Measurements from ENCODE around the gene CRTC2.

CRTC2 gene

GRCh38 chr1:153973071-153973470, 14.7 kb upstream of the CRTC2 start:
- no peak for DNase-seq (ENCODE audit: low read depth in 2 of 2)

- DNase-seq (ENCODE audit: low read depth in 2 of 2), result no peak
Measured at GRCh38 chr1:153970346-153970745, 11.9 kb upstream of the CRTC2 start.

GRCh38 chr1:153968972-153969371, 10.6 kb upstream of the CRTC2 start:
- DNase-seq (ENCODE audit: low read depth in 2 of 2), result no peak

- no peak for DNase-seq (ENCODE audit: low read depth in 2 of 2)
Measured at GRCh38 chr1:153968408-153968807, 10.0 kb upstream of the CRTC2 start.

GRCh38 chr1:153968000-153968363, 9.6 kb upstream of the CRTC2 start:
- no peak for DNase-seq (ENCODE audit: low read depth in 2 of 2)

- DNase-seq (ENCODE audit: low read depth in 2 of 2), result peak; percentile 63 to 65
Measured at GRCh38 chr1:153967107-153967999, 8.9 kb upstream of the CRTC2 start, which contains the start of gene CREB3L4. TSS of gene CREB3L4 (plus strand) at chr1:153967902. CDS start at chr1:153968526, 624 bp downstream.

GRCh38 chr1:153963850-153964331, 5.5 kb upstream of the CRTC2 start:
- DNase-seq (ENCODE audit: low read depth in 2 of 2), result no peak

- peak; percentile 87 to 88 for DNase-seq (ENCODE audit: low read depth in 2 of 2)
Measured at GRCh38 chr1:153963030-153963849, 4.8 kb upstream of the CRTC2 start, which contains the start of gene SLC39A1. TSS of gene SLC39A1 (minus strand) at chr1:153963537. CDS start at chr1:153962715, 822 bp downstream.

- DNase-seq (ENCODE audit: low read depth in 2 of 2), result no peak
Measured at GRCh38 chr1:153962088-153963029, 3.9 kb upstream of the CRTC2 start.

GRCh38 chr1:153961421-153961820, 3.0 kb upstream of the CRTC2 start:
- no peak for DNase-seq (ENCODE audit: low read depth in 2 of 2)

GRCh38 chr1:153960206-153960605, 1.8 kb upstream of the CRTC2 start:
- no peak for DNase-seq (ENCODE audit: low read depth in 2 of 2)

GRCh38 chr1:153959454-153959853, 1.0 kb upstream of the CRTC2 start:
- no peak for DNase-seq (ENCODE audit: low read depth in 2 of 2)

GRCh38 chr1:153958961-153959260, 499 bp upstream of the CRTC2 start:
- no peak for DNase-seq (ENCODE audit: low read depth in 2 of 2)

- no peak for DNase-seq (ENCODE audit: low read depth in 2 of 2)
Measured at GRCh38 chr1:153957744-153958110, 685 bp downstream of the CRTC2 start.

GRCh38 chr1:153956997-153957715, 1.3 kb downstream of the CRTC2 start:
- DNase-seq (ENCODE audit: low read depth in 2 of 2), result no peak

- no peak for DNase-seq (ENCODE audit: low read depth in 2 of 2)
Measured at GRCh38 chr1:153954826-153955225, 3.6 kb downstream of the CRTC2 start.

GRCh38 chr1:153953859-153954365, 4.5 kb downstream of the CRTC2 start:
- DNase-seq (ENCODE audit: low read depth in 2 of 2), result no peak

- DNase-seq (ENCODE audit: low read depth in 2 of 2), result no peak
Measured at GRCh38 chr1:153951801-153952200, 6.6 kb downstream of the CRTC2 start.

- no peak for DNase-seq (ENCODE audit: low read depth in 2 of 2)
Measured at GRCh38 chr1:153951183-153951582, 7.2 kb downstream of the CRTC2 start.

- peak; percentile 56 to 58 for DNase-seq (ENCODE audit: low read depth in 2 of 2)
Measured at GRCh38 chr1:153946622-153947241, 11.7 kb downstream of the CRTC2 start, which contains the start of gene DENND4B. TSS of gene DENND4B (minus strand) at chr1:153946718. CDS start at chr1:153944374, 2,344 bp downstream.

Measured in activated CD8-positive, alpha-beta memory T cell treated with anti-CD3 and anti-CD28 coated beads for 4 hours (primary cell).